Effector memory CD4-positive, alpha-beta T cell (primary cell): ENCODE measurements around the gene NID2.

ENCODE experiments used
- DNase-seq, 3 donors: peaks; one replicate each; pipeline ENCODE4 v3.0.0-alpha.2; 2020
- H3K27ac ChIP-seq: 2 replicates; pipeline ENCODE4 v1.7.0; 2013; ENCODE audit warnings: mild to moderate bottlenecking, low read length, moderate library complexity; ENCODE audit not compliant: insufficient read depth, poor library complexity, severe bottlenecking
- H3K27me3 ChIP-seq: replicated peaks from 2 replicates; pipeline ENCODE4 v1.7.0; 2013; ENCODE audit warnings: mild to moderate bottlenecking, low read length; ENCODE audit not compliant: insufficient read depth, control insufficient read depth, poor library complexity, severe bottlenecking
- H3K36me3 ChIP-seq: 2 replicates; pipeline ENCODE4 v1.7.0; 2013; ENCODE audit warnings: mild to moderate bottlenecking, low read length, moderate library complexity; ENCODE audit not compliant: control insufficient read depth, insufficient read depth
- H3K4me1 ChIP-seq: 2 replicates; pipeline ENCODE4 v1.7.0; 2013; ENCODE audit warnings: low read length, mild to moderate bottlenecking; ENCODE audit not compliant: control insufficient read depth, insufficient read depth, poor library complexity, severe bottlenecking
- H3K4me3 ChIP-seq: 2 replicates; pipeline ENCODE4 v1.7.0; 2013; ENCODE audit warnings: low read length, low read depth, mild to moderate bottlenecking; ENCODE audit not compliant: insufficient read depth, poor library complexity, severe bottlenecking
- H3K9me3 ChIP-seq: 2 replicates; pipeline ENCODE4 v1.7.0; 2013; ENCODE audit warnings: mild to moderate bottlenecking, low read length, moderate library complexity; ENCODE audit not compliant: control insufficient read depth

NID2 gene

GRCh38 chr14:52029881-52030280 lies 39.0 kb downstream of the NID2 start:
- H3K27ac ChIP-seq: no peak overlapping the region
- no peaks in the 10 kb centered on the region for H3K4me1 ChIP-seq
- H3K9me3 ChIP-seq: no peaks in the 10 kb centered on the region
- no peak overlapping the region for H3K4me3 ChIP-seq
- H3K27me3 ChIP-seq: no peaks in the 10 kb centered on the region
- no peak for DNase-seq
- H3K36me3 ChIP-seq: no peaks in the 10 kb centered on the region

- Histone ChIP-seq H3K27me3 (no peaks in the 10 kb centered on the region), H3K4me1 (no peaks in the 10 kb centered on the region), H3K27ac (no peak overlapping the region), H3K4me3 (no peak overlapping the region), H3K9me3 (no peaks in the 10 kb centered on the region), H3K36me3 (no peaks in the 10 kb centered on the region)
- DNase-seq: no peak
Measured at GRCh38 chr14:52026901-52027300, 42.0 kb downstream of the NID2 start.

- Histone ChIP-seq H3K36me3 (no peaks in the 10 kb centered on the region), H3K4me1 (no peaks in the 10 kb centered on the region), H3K27me3 (no peaks in the 10 kb centered on the region), H3K27ac (no peak overlapping the region), H3K4me3 (no peak overlapping the region), H3K9me3 (no peaks in the 10 kb centered on the region)
- DNase-seq: no peak
Measured at GRCh38 chr14:52026017-52026660, 42.7 kb downstream of the NID2 start.

GRCh38 chr14:52025310-52025709 lies 43.5 kb downstream of the NID2 start:
- no peak overlapping the region for H3K4me3 ChIP-seq
- no peaks in the 10 kb centered on the region for H3K9me3 ChIP-seq
- DNase-seq: no peak
- H3K27ac ChIP-seq: no peak overlapping the region
- H3K4me1 ChIP-seq: no peaks in the 10 kb centered on the region
- no peaks in the 10 kb centered on the region for H3K36me3 ChIP-seq
- H3K27me3 ChIP-seq: no peaks in the 10 kb centered on the region

GRCh38 chr14:52023518-52023917 lies 45.3 kb downstream of the NID2 start:
- H3K4me3 ChIP-seq: no peak overlapping the region
- H3K27ac ChIP-seq: no peak overlapping the region
- no peaks in the 10 kb centered on the region for H3K9me3 ChIP-seq
- H3K36me3 ChIP-seq: no peaks in the 10 kb centered on the region
- DNase-seq: no peak
- H3K4me1 ChIP-seq: no peaks in the 10 kb centered on the region
- H3K27me3 ChIP-seq: no peaks in the 10 kb centered on the region

GRCh38 chr14:52021957-52022600 lies 46.8 kb downstream of the NID2 start:
- no peaks in the 10 kb centered on the region for H3K27me3 ChIP-seq
- no peak for DNase-seq
- H3K4me1 ChIP-seq: no peaks in the 10 kb centered on the region
- no peak overlapping the region for H3K4me3 ChIP-seq
- H3K9me3 ChIP-seq: no peaks in the 10 kb centered on the region
- no peaks in the 10 kb centered on the region for H3K36me3 ChIP-seq
- H3K27ac ChIP-seq: no peak overlapping the region

GRCh38 chr14:52020866-52021717 lies 47.8 kb downstream of the NID2 start:
- no peak overlapping the region for H3K4me3 ChIP-seq
- no peaks in the 10 kb centered on the region for H3K27me3 ChIP-seq
- H3K27ac ChIP-seq: no peak overlapping the region
- H3K36me3 ChIP-seq: no peaks in the 10 kb centered on the region
- no peak for DNase-seq
- H3K4me1 ChIP-seq: no peaks in the 10 kb centered on the region
- no peaks in the 10 kb centered on the region for H3K9me3 ChIP-seq

- no peaks in the 10 kb centered on the region for H3K27me3 ChIP-seq
- DNase-seq: no peak
- H3K9me3 ChIP-seq: no peaks in the 10 kb centered on the region
- no peaks in the 10 kb centered on the region for H3K36me3 ChIP-seq
- H3K4me3 ChIP-seq: no peak overlapping the region
- H3K27ac ChIP-seq: no peak overlapping the region
- no peaks in the 10 kb centered on the region for H3K4me1 ChIP-seq
Measured at GRCh38 chr14:52020161-52020714, 48.6 kb downstream of the NID2 start.

GRCh38 chr14:52018970-52019369 lies 49.9 kb downstream of the NID2 start:
- DNase-seq: no peak
- Histone ChIP-seq H3K36me3 (no peaks in the 10 kb centered on the region), H3K4me1 (no peaks in the 10 kb centered on the region), H3K27me3 (no peaks in the 10 kb centered on the region), H3K4me3 (no peak overlapping the region), H3K9me3 (no peaks in the 10 kb centered on the region), H3K27ac (no peak overlapping the region)

GRCh38 chr14:52018252-52018651 lies 50.6 kb downstream of the NID2 start:
- no peaks in the 10 kb centered on the region for H3K36me3 ChIP-seq
- no peak overlapping the region for H3K27ac ChIP-seq
- H3K9me3 ChIP-seq: no peaks in the 10 kb centered on the region
- H3K4me1 ChIP-seq: no peaks in the 10 kb centered on the region
- no peak for DNase-seq
- H3K4me3 ChIP-seq: no peak overlapping the region
- no peaks in the 10 kb centered on the region for H3K27me3 ChIP-seq
